Gastroesophageal sphincter (tissue), 3 donors: ENCODE results near the gene IL9.

Experiments
- CTCF ChIP-seq, 4 experiments: fragments of 200-600 bp in 2 of 4; fragments of 450-650 bp in 2 of 4; sonication (generic) in 1 of 4; IDR thresholded peaks; one replicate each; pipeline ENCODE4 v1.5.1; 2017 to 2019; ENCODE audit warnings: antibody characterized with exemption in 4 of 4, mild to moderate bottlenecking in 2 of 4, moderate library complexity in 2 of 4
- EP300 ChIP-seq: sonication (generic); formaldehyde crosslinking; IDR thresholded peaks from one replicate; pipeline ENCODE4 v1.6.1; 2017; ENCODE audit warnings: antibody characterized with exemption, mild to moderate bottlenecking
- POLR2A ChIP-seq, 2 donors: fragments of 450-650 bp; IDR thresholded peaks; one replicate each; pipeline ENCODE4 v1.6.1; 2017; ENCODE audit warnings: antibody characterized with exemption in 2 of 2, mild to moderate bottlenecking in 2 of 2, moderate library complexity in 1 of 2

GRCh38 chr5:135868681-135869080 is 27.0 kb downstream of the IL9 start:
- TF ChIP-seq CTCF (IDR thresholded peaks at IDR 0.05) (no peak), POLR2A (IDR thresholded peaks at IDR 0.05) (no peak), EP300 (no peak)
